ENCODE results near the gene CPED1. TPM values are rescaled to one million over a fixed set of nuclear protein-coding genes. Genes with fewer than 3 reads are reported as not detected.

Gene CPED1
- total and polyA plus RNA-seq, 3 donors from 2014 or later: 7.4 to 13.1 (median 11.8) TPM

- Histone ChIP-seq H3K27ac (no peak overlapping the region), H3K27me3 (no peaks in the 10 kb centered on the region), H3K36me3 (ENCODE audit: low read depth, missing control alignments) (no peaks in the 10 kb centered on the region), H3K9me3 (no peaks in the 10 kb centered on the region), H3K4me3 (no peak overlapping the region), H3K4me1 (no peaks in the 10 kb centered on the region)
- no peak for DNase-seq
- WGBS, 2 donors: 67 to 93% methylated on average over 3 of the region's 3 CpGs
- intact Hi-C loops (cut with DNase I; ENCODE audit: low total_unique reads): no loop called here
- no peak for TF ChIP-seq POLR2A (IDR thresholded peaks at IDR 0.05)
- TF ChIP-seq CTCF (IDR thresholded peaks at IDR 0.05): no peak
These were observed 272.8 kb downstream of the CPED1 start for GRCh38 chr7:121261207-121261884.

- no peak for DNase-seq
- intact Hi-C loops (cut with DNase I; ENCODE audit: low total_unique reads): no loop called here
- Histone ChIP-seq H3K4me1 (no peaks in the 10 kb centered on the region), H3K27ac (no peak overlapping the region), H3K4me3 (no peak overlapping the region), H3K27me3 (no peaks in the 10 kb centered on the region), H3K36me3 (ENCODE audit: low read depth, missing control alignments) (no peaks in the 10 kb centered on the region), H3K9me3 (no peaks in the 10 kb centered on the region)
- WGBS, 2 donors: 77 to 89% methylated on average over 1 of the region's 1 CpG
- TF ChIP-seq POLR2A (IDR thresholded peaks at IDR 0.05) (no peak), CTCF (IDR thresholded peaks at IDR 0.05) (no peak)
These were observed 273.7 kb downstream of the CPED1 start for GRCh38 chr7:121262221-121262620.

- Histone ChIP-seq H3K27ac (no peak overlapping the region), H3K36me3 (ENCODE audit: low read depth, missing control alignments) (no peaks in the 10 kb centered on the region), H3K4me3 (no peak overlapping the region), H3K9me3 (no peaks in the 10 kb centered on the region), H3K4me1 (no peaks in the 10 kb centered on the region), H3K27me3 (no peaks in the 10 kb centered on the region)
- DNase-seq: no peak
- intact Hi-C loops (cut with DNase I; ENCODE audit: low total_unique reads): no loop called here
- 91 to 100% methylated on average over 1 of the region's 1 CpG for WGBS, 2 donors
- no peak for TF ChIP-seq POLR2A (IDR thresholded peaks at IDR 0.05)
- no peak for TF ChIP-seq CTCF (IDR thresholded peaks at IDR 0.05)
These were observed 274.5 kb downstream of the CPED1 start for GRCh38 chr7:121262969-121263368.

- 85 to 90% methylated on average over 3 of the region's 3 CpGs for WGBS, 2 donors
- TF ChIP-seq POLR2A (IDR thresholded peaks at IDR 0.05) (no peak), CTCF (IDR thresholded peaks at IDR 0.05) (no peak)
- intact Hi-C loops (cut with DNase I; ENCODE audit: low total_unique reads): no loop called here
- H3K36me3 ChIP-seq (ENCODE audit: low read depth, missing control alignments): no peaks in the 10 kb centered on the region
- no peak overlapping the region for H3K4me3 ChIP-seq
- H3K4me1 ChIP-seq: no peaks in the 10 kb centered on the region
- no peak for DNase-seq
- H3K27ac ChIP-seq: no peak overlapping the region
- H3K9me3 ChIP-seq: no peaks in the 10 kb centered on the region
- H3K27me3 ChIP-seq: no peaks in the 10 kb centered on the region
These were observed 277.9 kb downstream of the CPED1 start for GRCh38 chr7:121266307-121266894.

- Histone ChIP-seq H3K4me1 (no peaks in the 10 kb centered on the region), H3K36me3 (ENCODE audit: low read depth, missing control alignments) (no peaks in the 10 kb centered on the region), H3K9me3 (no peaks in the 10 kb centered on the region), H3K4me3 (no peak overlapping the region), H3K27ac (no peak overlapping the region), H3K27me3 (no peaks in the 10 kb centered on the region)
- no peak for DNase-seq
- 73 to 76% methylated on average over 1 of the region's 1 CpG for WGBS, 2 donors
- TF ChIP-seq POLR2A (IDR thresholded peaks at IDR 0.05): no peak
- TF ChIP-seq CTCF (IDR thresholded peaks at IDR 0.05): no peak
- intact Hi-C loops (cut with DNase I; ENCODE audit: low total_unique reads): no loop called here
These were observed 279.1 kb downstream of the CPED1 start for GRCh38 chr7:121267612-121268011.

Measured in testis (tissue), 3 donors.